Islet precursor cell (in vitro differentiated cells): ENCODE measurements around the gene CAGE1.

ENCODE experiments used
- DNase-seq: peaks from one replicate; pipeline ENCODE4 v3.0.0-alpha.2; 2018

Gene CAGE1

DNA sequence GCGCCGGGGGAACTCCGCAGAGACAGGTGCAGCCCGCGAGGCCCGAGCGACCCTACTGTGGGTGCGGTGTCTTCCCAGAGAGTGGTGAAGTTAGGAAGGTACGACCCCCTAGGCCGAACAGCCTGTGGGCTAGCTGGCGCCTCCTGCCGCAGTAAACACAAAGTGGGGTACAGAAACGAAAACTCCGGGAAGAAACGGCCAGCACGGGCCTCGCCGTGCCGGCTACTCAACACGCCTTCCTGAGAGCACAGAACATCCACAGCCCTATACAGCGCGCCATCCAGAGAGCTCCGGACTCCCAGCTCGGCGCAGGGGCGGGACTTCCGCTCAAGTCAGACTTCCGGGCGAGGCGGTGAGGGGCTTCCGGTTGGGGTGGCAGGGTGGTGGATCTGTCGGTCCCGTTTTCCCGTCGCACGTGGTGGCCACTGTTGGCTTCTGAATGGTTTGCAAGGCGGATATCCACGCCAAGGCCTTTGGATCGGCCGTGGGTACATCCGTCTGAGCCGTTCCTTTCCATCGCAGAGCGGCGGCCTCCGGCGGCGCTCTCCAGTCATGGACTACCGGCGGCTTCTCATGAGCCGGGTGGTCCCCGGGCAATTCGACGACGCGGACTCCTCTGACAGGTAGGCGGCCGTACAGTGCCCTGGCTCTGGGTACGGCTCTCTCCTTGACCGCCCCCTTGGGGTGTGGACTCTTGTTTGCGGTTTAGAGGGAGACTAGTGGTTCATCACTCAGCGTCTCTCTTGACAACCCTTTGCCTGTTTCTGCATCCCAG lies at the start of gene CAGE1, which contains the start of gene RIOK1:
CAGE1 (minus strand) TSS at position 292 of the 775 bp plus-strand sequence. CDS start 2,569 bp downstream, outside the sequence.
RIOK1 (plus strand) TSS at position 358 of the 775 bp plus-strand sequence; CDS start at position 553, 195 bp downstream.
- DNase-seq = peak; percentile 99

DNA sequence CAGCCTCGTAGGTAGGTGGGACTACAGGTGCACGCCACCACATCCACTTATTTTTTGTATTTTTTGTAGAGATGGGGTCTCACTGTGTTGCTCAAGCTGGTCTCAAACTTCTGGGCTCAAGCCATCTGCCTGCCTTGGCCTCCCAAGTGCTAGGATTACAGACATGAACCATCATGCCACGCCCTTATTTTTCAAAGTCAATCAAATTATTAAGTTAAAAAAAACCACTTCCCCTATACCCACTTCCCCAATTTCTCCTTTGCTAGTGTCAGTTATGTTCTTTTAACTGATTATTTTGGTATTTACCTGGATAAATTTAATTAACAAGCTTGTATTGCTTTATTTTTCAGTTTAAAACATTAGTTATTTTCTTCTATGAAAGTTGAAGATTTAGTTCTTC lies 49.7 kb upstream of the CAGE1 start:
- no peak for DNase-seq

DNA sequence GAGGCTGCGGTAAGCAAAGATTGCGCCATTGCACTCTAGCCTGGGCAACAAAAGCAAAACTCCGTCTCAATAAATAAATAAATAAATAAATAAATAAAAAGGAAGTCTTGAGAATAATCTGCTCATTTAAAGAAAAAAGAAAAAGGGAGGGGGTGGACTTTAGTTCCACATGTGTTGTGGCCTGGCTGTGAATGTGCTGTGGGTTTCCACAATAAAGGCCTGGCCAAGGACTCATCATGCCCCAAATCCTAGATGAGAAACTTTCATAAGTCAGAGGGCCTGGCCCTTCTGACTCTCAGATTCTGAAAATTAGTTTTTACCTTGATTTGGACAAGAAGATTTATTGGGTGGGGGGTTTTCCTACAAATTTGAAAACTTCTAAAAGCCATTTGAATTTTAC lies 48.5 kb upstream of the CAGE1 start:
- no peak for DNase-seq

DNA sequence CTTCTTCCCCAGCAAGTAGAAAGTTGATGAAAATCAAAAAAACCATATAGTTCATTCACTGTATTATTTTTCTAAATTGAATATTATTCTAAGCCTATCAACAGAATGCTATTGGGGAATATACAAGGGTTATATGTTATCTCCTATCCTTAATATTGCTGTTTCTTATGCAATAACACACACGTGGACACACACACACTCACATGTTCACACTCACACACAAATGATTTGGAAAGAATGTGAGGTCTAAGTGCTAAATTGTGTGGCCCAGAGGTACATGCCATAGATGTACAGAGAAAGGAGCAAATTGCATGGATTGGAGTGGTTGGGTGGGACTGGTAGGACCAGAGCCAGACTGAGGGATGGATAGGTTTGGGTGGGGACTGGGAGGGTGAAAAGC lies 45.1 kb upstream of the CAGE1 start:
- no peak for DNase-seq

DNA sequence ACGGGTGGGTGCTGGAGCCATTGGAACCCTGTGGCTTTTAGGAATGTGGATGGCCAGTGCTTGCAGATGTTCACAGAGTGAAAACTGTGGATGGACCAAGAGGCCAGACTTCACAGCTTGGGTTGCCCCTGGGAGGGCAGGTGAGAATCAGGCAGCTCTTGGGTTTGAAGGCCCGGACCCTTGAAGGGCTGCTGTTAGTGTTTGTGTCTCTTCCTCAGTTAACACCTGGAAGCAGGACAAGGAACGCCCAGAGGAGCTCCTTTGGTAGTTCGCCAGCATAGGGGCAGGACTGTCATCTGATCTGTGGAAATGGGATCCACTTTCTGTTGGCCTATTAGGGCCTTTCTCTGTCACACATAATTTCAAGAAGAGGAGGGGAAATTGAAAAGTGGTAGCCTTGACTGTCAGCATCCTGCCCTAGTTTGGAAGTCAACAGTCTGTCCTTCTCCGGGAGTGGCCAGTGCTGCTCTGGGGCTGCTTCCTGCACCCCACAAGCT lies 43.6 kb upstream of the CAGE1 start:
- DNase-seq = no peak

DNA sequence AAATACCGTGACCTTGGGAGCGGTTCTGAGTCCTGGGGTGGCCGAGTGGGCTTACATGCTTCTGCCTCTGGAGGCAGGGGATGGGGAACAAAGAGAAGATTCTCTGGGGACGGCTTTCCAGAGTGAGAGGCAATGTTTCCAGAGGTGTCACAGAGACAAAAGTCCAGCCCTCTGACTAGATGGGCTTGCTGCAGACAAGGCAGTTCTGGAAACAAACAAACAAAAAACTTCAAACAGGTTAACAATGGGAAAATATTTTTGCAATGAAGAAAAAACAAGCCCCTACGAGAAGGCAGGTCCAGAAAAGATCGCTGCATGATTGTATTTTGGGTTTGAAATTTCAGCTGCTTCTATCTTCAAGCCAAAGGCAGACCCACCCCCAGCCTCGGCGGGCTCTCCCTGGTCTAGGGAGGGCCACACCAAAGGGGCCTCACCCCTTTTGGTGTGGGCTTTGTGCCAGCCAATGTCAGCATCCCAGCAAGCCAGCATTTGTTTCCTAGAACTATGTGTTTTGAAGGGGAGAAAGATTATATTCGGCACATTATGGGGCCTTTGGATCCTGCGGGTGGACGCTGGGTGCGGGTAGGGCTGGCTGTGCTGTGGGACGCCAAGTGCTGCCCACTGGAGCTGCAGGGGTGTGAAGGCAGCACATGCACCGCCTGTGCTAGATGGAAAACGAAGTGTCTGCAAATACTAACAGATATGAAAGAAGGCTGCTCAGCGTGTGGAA lies 43.0 kb upstream of the CAGE1 start:
- no peak for DNase-seq

DNA sequence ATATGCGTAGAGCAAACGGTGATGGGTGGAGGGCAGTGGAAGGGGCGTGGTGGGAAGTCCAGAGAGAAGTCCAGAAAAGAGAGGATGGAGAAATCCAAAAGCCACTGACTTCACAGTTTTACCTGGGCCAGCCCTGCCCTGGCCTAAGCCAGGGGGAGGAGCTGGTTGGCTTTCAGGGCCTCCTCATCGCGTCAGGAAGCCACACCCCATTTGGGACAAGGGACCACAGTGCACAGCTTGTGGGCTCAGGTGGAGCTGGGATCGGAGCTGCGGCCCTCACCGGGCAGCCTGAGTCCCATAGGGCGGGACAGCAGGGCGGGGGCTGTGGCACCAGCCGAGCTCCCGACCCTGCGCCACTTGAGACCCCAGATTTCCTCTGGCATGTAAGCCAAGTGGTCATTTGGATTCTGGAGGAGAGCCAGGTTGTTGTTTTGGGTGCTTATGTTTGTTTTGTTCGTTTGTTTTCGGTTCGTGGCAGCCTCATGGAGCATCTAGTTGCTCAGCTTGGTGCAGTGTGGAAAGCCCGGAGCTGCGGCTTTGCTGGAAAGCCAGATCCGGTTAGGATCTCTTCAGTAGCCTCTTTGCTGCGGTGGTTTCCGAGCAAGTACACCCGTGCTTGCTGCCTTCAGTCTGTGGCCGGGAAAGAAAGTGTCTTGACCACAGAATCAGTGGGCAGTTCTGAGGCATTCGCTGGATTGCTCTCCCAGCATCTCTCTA lies 42.3 kb upstream of the CAGE1 start:
- no peak for DNase-seq

DNA sequence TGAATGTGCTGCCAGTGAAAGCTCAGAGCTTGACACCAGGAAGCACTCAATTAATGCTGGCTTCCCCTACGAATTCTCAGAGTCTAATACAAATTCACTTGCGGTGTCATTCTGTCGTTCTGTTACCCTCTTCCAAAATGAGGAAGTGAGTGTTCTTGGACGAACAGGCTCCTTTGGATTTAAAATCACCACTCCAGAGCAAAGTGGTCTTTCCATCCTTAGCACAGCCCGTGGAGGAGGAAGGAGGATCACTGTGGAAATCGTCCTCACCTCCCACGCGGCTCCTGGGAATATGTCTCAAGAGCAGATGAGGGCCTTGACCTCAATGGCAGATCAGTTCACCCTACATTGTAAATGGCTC lies 41.8 kb upstream of the CAGE1 start:
- no peak for DNase-seq

DNA sequence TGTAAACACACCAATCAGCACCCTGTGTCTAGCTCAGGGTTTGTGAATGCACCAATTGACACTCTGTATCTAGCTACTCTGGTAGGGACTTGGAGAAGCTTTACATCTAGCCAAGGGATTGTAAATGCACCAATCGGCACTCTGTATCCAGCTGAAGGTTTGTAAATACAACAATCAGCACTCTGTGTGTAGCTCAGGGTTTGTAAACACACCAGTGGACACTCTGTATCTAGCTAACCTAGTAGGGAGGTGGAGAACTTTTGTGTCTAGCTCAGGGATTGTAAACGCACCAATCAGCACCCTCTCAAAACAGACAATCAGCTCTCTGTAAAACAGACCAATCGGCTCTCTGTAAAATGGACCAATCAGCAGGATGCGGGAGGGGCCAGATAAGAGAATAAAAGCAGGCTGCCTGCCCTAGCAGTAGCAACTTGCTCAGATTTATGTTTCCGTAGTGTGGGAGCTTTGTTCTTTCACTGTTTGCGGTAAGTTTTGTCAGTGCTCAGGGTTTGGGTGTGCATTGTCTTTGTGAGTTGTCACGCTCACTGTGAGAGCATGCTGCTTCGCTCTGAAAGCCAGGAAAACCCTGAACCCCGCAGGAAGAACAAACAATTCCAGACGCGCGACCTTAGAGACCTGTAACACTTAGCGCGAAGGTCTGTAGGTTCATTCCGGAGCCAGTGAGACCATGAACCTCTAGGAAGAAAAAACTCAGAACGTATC lies 37.1 kb upstream of the CAGE1 start:
- DNase-seq = no peak

DNA sequence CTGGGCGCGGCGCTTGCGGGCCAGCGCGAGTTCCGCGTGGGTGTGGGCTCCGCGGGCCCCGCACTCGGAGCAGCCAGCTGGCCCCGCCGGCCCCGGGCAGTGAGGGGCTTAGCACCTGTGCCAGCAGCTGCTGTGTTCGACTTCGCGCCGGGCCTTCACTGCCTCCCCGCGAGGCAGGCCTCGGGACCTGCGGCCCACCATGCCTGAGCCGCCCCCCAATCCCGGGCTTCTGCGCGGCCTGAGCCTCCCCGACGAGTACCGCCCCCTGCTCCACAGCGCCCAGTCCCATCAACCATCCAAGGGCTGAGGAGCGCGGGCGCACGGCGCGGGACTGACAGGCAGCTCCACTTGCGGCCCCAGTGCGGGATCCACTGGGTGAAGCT lies 36.3 kb upstream of the CAGE1 start:
- no peak for DNase-seq

DNA sequence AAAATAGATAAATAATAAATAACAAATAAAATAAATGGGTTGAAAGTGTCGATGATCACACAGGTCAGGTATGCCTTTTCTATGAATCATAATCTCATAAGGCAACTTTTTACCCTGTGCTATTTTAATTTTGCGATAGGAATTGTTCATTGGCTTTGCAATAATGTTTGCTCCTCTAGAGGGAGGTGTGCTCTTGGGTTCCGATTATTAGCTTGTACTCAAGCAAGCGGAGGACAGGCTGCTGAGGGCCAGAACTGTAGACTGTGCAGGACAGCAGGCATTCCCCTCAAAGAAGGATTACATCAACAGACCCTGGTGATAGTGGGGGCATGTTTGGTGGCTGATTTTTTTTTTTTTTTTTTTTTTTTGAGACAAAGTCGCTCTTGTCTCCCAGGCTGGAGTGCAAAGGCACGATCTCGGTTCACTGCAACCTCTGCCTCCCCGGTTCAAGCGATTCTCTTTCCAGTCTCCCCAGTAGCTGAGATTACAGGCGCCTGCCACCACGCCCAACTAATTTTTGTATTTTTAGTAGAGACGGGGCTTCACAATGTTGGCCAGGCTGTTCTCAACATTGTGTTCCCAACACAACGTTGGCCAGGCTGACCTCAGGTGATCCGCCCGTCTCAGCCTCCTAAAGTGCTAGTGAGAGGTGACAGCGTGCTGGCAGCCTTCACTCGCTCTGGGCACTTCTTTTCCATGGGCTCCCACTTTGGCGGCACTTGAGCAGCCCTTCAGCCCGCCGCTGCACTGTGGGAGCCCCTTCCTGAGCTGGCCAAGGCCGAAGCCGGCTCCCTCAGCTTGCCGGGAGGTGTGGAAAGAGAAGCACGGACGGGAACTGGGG lies 35.6 kb upstream of the CAGE1 start:
- DNase-seq = peak; percentile 60

DNA sequence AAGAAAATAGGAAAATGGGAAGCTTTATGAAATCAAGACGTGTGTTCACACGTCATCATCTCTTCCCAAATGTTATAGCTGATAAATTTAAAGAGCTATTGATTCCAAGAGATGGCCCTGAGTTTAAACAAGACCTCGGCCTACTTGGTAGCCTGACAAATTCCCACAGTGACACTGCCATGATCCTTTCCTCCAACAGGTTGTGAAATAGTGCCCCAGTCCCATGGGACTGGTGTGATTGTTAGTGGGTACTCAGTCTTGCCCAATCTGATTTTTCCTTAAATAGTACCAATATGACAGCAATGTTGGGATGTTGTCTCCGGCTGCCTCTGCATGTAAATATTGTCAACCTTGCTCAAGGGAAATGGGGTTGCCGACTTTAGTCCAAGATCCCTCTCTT lies 34.5 kb upstream of the CAGE1 start:
- DNase-seq = no peak

DNA sequence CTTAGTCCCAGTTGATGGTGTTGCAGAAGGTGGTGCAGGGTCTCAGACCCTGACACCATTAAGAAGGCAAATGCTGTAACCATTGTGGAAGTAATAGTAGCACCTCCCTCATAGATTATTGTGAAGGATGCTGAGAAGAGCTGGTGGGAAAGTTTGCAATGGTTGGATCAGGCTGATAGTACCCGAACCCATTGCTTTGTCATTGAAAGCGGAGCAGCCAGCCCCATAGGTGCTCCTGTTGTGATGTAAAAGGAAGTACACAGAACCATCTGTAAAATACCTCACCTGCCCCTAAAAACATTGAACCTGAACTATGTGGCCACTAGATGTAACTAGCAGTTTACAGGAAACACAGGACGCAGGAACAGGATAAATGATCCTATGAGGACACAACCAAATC lies 31.5 kb upstream of the CAGE1 start:
- DNase-seq = no peak

DNA sequence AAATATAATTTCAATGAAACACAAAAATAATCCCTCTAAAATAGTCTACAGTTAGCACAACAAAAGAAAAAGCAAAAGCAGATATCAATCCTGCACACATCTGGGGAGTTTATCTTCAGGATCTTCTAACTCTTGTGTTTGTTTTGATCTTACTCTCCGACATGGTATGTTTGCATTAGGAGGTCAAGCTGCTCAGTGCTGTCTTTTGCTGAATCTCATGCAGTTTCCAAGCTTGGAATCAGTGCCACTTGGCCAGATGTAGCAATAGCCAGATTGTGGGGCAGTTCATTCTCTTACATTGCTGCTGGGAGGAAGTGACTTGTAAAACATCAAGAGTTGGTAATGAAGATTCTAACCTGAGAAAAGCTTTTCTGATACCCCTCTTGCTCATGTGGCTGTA lies 29.5 kb upstream of the CAGE1 start:
- peak; percentile 59 for DNase-seq

DNA sequence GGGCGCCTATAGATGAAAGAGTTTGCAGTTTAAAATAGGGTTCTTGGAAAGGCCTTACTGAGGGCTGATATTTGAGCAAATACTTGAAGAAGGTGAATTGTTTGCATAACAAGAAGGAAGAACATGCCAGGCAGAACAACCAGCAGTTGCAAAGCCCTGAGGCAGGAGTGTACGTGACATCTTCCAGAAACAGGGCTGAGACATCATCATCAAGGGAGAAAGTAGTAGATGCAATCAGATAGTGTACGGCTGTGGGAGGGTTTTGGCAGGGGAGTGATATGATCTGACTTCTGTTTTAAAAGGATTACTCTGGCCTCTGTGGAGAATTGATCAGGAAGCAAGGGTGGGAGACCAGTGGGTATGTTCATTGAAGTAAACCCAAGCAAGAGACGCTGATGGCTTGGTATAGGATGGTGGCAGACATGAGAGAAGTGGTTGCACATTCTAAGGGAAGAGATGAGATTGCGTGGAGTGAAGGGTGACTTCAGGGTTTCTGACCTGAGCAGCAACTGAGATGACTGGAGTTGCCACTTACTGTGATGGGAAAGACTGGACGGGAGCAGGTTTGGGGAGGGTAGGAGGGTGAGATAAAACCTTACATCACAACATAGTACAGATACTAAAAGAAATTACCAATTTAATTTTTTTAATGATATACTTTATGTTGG lies 28.8 kb upstream of the CAGE1 start:
- DNase-seq = peak; percentile 97

DNA sequence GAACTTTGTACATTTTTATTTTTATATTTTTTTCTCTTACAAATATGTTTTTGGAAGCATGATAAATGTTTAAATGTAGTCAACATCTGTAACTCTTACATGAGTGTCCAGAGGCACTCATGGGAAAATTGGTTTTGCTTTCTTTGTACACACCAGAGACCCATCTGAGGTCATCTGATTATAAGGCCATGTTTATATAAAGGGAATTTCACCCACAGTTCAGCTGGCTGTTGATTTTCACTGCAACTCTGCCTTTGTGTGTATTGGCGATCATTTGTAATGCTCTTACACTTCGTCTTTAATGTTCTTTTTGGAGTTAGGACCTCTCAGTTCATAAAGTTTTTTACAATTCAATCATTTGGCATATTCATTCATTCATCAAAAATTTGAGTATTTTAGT lies 28.1 kb upstream of the CAGE1 start:
- no peak for DNase-seq

DNA sequence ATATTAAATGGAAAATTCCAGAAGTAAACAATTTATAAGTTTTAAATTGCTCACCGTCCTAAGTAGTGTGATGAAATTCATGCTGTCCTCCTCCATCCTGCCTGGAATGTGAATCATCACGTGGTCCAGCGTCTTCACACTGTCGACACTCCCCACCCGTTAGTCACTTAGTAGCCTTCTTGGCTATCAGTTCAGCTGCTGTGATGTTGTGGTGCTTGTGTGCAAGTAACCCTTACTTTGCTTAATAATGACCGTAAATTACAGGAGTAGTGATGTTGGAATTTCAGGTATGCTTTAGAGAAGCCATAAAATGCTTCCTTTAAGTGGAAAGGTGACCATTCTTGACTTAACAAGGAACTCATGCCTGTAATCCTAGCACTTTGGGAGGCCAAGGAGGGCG lies 25.3 kb upstream of the CAGE1 start:
- DNase-seq = peak; percentile 96

DNA sequence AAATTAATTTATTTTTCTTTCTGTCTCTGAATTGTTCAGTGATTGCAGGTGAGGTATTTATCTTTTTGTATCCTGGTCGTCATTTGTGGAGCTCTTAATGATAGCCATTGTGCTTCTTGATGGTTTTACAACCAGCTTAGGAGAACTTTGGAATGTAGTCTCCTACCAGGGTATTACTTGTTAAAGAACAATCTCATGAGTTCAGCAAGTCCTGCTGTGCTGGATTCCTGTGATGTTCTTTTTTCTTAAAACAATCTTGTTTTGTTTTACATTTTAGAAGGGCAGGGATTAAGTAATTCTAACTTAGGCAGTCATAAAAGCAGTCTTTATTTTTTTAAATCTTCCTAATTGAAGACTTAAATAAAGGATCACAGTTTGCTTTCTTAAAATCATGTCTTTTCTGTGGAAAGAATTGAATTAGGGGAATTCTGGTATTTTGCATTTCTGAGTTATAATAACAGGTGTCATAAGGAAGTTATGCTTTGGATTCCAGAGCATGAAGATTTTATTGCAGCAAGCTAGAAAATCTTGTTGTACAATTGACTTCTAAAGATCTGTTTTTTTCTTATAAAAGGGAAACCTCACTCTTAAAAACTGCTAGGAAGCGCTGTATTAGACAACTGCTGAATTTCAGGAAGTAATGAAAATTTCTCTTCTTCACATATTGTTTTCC lies 23.7 kb upstream of the CAGE1 start:
- DNase-seq = no peak

DNA sequence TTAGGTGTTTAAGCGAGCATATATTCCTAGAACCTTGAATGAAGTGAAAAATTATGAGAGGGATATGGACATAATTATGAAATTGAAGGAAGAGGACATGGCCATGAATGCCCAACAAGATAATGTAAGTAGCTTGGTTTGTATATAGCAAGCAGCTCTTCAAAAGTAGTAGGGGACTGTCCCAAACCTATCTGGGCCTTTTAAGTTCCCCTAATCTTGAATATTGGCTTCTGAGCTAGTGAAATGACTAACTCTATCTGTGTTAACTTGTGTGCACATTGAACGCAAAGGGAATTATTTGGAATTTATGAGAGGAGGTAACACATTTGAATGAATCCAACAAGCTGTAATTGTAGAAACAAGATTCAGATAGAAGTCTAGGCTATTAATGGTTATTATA lies 21.8 kb upstream of the CAGE1 start:
- no peak for DNase-seq

DNA sequence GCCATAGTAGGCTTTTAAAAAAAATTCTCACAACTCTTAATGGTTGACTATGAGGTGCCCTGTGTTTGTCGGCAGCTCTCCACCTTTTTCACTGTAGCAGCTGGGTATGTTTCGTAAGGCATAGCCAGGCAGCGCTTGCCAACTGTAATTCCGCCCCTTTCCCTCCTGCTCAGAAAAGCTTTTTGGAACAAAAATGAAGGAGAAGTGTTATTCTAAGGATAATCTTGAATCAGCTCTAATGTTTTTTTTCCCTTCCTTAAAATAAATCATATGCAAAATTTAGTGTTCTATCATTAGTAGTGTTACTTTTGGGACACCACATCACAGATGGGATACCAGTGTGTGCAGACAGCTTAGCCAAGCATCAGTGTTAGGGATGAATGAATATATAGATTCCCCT lies 21.3 kb upstream of the CAGE1 start:
- DNase-seq = no peak

DNA sequence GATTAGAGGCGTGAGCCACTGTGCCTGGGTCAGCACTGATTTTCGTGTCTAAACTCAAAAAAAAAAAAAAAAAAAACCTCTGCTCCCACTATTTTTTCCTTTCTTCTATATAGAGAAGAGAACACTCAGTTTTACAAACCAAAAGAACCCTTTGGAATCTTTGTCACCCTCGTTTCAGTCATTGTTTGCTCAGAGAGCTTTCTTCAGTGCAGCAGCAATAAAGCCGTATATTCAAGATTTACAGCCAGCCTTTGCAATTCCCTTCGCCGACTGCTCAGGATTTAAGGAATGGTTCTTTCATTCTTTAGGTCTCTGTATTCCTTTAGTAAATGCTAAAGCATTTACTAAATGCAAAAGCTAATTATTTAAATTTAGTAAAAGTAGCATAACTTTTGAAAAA lies 20.2 kb upstream of the CAGE1 start:
- DNase-seq = no peak
